Measurements from ENCODE around the gene TBC1D10B.
"Not testable (repeated sequence)": the region's sequence is repeated elsewhere in the genome, so short reads cannot be mapped to it uniquely, and the experiment has no call there.

TBC1D10B gene

GRCh38 chr16:30356401-30357084 is 13.8 kb downstream of the TBC1D10B start:
- DNase-seq (ENCODE audit: insufficient read length, low spot score), result no peak
- FAIRE-seq, result no peak

- DNase-seq (ENCODE audit: insufficient read length, low spot score) (no peak), FAIRE-seq (no peak)
These were observed 14.4 kb downstream of the TBC1D10B start for GRCh38 chr16:30355954-30356308.

DNA sequence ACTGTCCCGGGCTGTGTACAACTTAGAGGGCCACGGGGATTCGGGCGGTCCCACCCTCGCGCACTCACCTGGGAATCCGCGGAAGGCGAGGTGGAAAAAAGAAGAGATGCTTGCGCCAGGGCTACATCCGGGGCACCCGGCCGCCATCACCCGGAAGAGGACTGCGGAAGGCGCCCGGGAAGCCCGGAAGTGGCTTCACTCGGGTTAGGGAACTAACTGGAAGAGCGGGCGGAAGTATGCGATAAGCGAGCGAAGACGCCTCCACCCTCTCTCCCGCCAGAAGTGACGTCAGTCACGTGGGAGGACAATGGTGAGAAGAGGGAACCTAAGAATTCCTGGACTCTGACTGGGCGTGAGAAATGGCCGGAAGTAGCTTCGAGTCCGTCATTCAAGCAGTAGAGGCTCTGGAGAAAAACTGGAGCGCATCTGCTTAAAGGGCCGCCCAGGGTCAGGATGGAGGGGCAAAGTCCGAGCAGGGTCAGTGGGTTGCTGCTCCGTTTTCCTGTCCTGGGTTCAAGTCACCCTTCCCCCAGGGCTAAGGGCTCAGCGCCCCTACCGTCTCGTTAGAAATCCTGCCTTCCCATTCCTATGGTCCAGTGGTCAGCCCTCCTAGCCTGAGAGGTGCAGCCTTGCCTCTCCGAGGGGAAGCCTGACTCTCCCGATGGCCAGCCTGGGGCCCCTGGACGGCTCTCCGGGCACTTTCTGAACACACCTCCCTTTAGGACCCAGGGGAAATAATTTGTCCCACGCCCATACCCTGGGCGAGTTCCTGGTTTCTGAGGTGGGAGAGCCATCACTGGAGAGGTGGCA is 14.9 kb downstream of the TBC1D10B start, which contains the start of gene CD2BP2:
Gene CD2BP2 (minus strand): TSS at position 165 of the 810 bp plus-strand sequence. CDS start 627 bp downstream, outside the sequence.
- DNase-seq (ENCODE audit: insufficient read length, low spot score), result peak; percentile 92
- peak; percentile 97 for FAIRE-seq

- DNase-seq (ENCODE audit: insufficient read length, low spot score), result no peak
- FAIRE-seq, result peak; percentile 35
These were observed 15.7 kb downstream of the TBC1D10B start for GRCh38 chr16:30354423-30355143.

- no peak for FAIRE-seq
- DNase-seq (ENCODE audit: insufficient read length, low spot score), result no peak
These were observed 16.7 kb downstream of the TBC1D10B start for GRCh38 chr16:30353438-30354129.

DNA sequence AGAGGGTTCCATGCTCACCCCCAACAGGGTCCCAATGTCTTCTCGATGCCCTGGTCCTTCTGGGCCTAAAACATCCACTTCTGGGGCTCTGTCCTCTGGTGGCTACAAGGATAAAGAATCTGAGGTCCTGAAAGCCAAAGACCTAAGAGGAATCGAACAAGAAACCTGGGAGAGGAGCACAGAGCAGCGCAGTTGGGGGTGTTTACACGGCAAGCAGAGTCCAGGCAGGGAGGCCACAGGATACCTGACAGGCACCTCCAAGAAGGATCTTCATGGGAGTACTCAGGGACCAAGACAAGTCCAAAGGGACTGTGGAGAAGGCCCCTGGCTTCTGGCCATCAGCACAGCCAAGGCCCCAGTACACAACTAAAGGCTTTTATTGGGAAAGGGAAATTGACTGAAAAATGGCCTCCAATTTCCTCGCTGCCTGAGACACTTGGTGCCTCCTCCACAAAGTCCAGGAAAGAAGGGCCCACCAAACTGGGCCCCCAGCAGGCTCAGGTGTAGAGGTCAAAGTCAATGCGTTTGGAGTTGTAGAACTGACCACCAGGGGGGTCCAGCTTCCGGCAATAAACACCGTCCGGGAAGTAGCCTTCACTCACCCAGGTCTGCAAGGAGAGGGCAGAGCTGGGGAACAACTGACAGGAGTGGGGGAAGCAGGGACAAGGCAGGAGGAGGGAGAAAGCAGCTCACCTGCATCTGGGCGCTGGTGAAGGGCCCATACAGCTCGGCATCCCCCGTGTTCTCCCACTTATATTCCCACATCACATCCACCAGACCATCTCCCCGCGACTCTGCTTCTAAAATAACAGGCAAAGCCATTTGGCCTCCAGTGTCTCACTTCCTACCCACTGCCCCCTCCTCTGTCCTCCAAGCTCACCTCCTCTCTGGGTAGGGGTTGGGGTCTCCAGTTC is 17.5 kb downstream of the TBC1D10B start:
- FAIRE-seq, result no peak
- DNase-seq (ENCODE audit: insufficient read length, low spot score), result no peak

DNA sequence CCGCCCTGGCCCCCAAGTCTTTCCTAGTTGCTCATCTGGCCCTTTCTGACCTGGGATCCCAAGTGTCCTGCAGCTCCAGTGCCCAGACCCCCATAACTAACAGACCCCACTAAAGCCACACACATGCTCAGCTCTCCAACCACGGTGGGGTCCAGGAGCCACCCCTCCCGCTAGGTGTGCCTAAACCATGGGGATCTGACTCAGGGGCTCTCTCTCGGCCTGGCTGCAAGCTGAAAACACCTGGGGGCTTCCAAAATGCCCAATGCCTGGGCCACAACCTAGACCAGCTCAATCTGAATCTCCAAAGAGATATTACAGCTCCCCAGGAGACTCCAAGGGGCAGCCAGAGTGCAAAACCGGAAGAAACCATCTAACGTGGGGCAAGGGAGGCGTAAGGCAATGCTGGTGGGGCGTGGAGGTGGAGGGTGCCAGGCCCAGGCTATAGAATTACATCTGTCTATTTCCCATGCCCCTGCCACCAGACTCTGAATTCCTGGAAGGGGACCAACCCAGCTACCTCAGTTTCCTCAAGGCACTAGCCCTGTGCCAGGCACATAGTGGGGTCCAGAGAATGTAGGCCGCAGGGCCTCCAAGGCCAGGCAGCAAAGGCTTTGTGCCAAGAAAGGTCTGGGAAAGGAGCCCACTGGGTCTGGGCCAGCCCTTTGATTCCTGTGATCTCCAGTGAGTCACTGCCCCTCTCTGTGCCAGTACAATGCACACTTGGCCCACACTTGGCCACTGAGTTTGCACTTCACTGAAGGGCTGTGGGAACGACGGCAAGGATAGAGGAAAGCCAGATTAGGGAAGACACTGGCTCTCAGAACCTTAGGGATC is 18.5 kb downstream of the TBC1D10B start:
- FAIRE-seq, result no peak

DNA sequence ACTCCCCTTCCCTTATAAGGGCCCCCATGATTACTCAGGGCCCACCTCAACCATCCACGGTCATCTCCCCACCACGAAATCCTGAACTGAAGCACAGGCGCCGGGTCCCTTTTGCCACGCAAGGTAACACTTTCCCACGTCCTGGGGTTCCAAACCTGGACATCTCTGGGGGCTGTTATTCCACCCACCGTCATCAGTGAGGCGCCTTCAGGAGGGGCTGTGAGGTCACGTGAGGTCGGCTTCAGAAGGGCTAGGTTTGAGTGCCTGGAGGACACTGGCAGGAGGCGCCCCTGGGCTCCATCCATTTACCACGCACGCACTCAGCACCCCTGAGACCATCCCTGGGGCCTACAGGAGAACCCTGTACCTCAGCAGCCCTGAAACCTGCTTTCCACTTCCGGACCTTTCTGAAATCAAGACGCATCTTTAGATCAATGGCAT is 19.3 kb downstream of the TBC1D10B start:
- no peak for DNase-seq (ENCODE audit: insufficient read length, low spot score)
- FAIRE-seq, result no peak

More for the DNA sequence above, 18.5 kb downstream of the TBC1D10B start:
- DNase-seq (ENCODE audit: insufficient read length, low spot score), result no peak

DNA sequence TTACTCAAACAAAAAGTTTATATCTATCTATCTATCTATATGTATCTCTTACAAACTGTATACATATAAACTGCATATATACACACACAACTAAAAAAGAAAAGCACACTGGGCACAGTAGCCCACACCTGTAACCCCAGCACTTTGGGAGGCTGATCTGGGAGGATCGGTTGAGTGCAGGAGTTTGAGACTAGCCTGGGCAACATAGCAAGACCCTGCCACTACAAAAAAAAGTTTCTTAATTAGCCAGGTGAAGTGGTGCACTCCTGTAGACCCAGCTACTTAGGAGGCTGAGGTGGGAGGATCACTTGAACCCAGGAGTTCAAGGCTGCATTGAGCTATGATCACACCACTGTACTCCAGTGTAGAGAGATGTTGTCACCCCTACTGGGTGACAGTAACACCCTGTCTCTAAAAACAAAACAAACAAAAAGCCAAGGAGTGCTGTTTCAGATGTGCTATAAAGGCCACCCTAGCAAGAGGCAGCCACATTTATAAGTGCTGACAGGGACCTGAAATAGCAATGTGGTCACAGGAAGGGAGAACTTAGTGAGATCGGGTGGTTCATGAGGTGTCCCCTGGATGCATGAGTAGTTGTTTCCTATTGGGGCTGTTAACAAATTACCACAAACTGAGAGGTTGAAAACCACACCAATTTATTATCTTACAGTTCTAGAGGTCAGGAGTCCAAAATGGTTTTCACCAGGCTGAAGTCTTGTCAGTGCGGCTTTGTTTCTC is 20.0 kb downstream of the TBC1D10B start:
- FAIRE-seq, result peak; percentile 100
- DNase-seq (ENCODE audit: insufficient read length, low spot score), result peak; percentile 70

GRCh38 chr16:30349675-30350074 is 20.6 kb downstream of the TBC1D10B start:
- peak; percentile 88 for FAIRE-seq

DNA sequence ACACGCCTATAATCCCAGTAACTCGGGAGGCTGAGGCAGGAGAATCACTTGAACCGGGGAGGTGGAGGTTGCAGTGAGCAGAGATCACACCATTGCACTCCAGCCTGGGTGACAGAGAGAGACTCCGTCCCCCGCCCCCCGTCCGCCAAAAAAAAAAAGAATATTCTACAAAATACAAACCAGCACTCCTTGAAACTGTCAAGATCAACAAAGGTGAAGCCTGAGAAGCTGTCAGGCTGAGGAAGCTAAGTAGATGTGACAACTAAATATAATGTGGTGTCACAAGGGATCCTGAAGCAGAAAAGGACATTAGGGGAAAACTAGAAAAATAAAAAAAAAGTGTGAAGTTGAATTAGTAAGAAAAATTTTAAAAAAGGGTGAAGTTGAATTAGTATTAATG is 21.4 kb downstream of the TBC1D10B start:
- FAIRE-seq (no peak), DNase-seq (ENCODE audit: insufficient read length, low spot score) (no peak)

More at GRCh38 chr16:30349675-30350074, 20.6 kb downstream of the TBC1D10B start:
- no peak for DNase-seq (ENCODE audit: insufficient read length, low spot score)

DNA sequence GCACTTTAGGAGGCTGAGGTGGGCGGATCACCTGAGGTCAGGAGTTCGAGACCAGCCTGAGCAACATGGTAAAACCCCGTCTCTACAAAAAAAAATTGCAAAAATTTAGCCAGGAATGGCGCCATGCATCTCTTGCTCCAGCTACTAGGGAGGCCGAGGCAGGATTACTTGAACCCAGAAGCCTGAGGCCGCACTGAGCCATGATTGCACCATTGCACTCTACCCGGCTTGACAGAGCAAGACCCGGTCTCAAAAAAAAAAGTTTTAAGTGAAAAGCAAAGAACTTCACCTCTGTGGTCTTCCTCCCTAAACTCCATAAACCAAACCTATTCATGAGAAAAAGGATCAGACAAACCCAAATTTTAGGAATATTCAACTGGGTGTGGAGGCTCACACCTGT is 22.2 kb downstream of the TBC1D10B start:
- no peak for DNase-seq (ENCODE audit: insufficient read length, low spot score)
- FAIRE-seq, result no peak

DNA sequence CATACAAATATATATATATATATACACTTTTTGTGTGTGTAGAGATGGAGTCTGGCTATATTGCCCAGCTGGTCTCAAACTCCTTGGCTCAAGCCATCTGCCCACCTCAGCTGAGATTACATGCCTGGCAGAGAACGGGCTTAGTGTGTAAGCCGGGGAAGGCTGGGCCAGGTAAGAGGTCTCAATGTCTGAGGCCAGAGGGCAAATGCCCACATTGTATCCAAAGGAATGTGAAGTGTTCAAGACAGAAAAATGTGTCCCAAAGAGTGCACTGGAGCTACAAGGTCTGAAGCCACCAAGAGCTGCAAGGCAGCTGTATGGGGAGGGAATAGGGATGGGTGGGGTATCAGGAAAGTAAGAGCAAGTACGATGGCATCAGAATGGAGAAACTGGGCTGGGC is 24.0 kb downstream of the TBC1D10B start:
- FAIRE-seq (no peak), DNase-seq (ENCODE audit: insufficient read length, low spot score) (no peak)

DNA sequence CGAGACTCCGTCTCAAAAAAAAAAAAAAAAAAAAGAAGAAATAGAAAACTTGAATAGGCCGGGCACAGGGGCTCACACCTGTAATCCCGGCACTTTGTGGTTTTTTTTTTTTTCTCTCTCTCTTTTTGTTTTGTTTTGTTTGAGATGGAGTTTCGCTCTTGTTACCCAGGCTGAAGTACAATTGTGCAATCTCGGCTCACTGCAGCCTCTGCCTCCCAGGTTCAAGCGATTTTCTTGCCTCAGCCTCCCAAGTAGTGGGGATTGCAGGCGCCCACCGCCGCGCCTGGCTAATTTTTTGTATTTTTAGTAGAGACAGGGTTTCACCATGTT is 26.8 kb downstream of the TBC1D10B start:
- DNase-seq (ENCODE audit: insufficient read length, low spot score); FAIRE-seq: not testable (repeated sequence)

DNA sequence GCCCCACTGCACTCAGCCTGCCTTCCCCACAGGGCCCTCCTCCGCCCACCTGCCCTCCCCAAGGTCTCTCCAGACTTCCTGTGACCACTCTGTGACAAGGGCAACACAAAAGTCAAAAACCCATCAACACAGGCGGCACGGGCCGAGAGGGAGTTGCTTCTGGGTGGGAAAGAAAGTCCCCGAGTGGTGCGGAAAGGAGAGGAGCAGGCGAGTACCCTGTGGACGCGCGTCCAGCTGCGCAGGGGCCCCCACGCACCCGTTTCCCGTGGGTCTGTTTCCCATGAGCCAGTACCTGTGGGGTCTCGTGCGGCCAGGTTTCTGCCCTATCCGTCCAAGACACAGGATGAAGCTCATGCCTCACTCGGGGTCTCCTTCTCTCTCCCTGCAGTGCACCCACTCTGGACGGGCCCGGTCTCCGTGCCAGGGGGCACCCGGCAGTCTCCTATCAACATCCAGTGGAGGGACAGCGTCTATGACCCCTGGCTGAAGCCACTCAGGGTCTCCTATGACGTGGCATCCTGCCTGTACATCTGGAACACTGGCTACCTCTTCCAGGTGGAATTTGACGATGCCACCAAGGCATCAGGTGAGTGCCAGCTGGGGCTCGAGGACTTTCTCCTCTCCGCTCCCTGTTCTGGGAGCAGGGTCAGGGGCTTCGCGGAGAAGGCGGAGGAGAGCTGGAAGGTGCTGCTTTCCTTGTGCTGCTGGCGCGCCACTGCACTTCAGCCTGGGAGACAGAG is 27.4 kb downstream of the TBC1D10B start:
- DNase-seq (ENCODE audit: insufficient read length, low spot score) (no peak), FAIRE-seq (no peak)

GRCh38 chr16:30341971-30342370 is 28.3 kb downstream of the TBC1D10B start:
- not testable (repeated sequence) for DNase-seq (ENCODE audit: insufficient read length, low spot score); FAIRE-seq

DNA sequence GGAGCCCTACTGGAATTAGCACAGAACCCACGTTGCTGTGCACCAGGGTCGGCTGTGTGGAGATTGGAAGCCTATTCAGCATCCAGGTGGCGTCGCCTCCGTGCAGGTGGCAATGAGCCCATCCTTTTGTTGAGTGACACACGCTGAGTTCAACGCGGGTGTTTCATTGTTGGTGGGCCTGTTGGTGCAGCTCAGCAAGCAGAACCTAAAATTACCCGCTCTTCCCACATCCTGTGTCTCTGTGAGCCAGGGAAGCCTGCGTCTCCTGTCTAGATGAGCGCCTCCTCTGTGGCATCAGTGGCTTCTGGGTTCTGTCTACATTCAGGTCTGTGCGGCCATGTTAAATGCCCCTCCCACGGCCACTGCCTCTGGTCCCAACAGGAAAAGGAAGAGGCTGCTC is 29.7 kb downstream of the TBC1D10B start:
- no peak for FAIRE-seq

More for the DNA sequence above, 29.7 kb downstream of the TBC1D10B start:
- DNase-seq (ENCODE audit: insufficient read length, low spot score), result no peak
